ENCODE measurements around the gene LTBP1.
"Not testable (repeated sequence)": the region's sequence is repeated elsewhere in the genome, so short reads cannot be mapped to it uniquely, and the experiment has no call there.

Gene LTBP1

GRCh38 chr2:32946314-32947075 is at the start of gene LTBP1:
LTBP1 (plus strand) TSS chr2:32946953; CDS start chr2:32947325, 372 bp downstream.
- H3K4me3 ChIP-seq (ENCODE audit: low read depth, low read length), result peak within 1 kb of the TSS; percentile 60

GRCh38 chr2:32900246-32900973 is 46.3 kb upstream of the LTBP1 start:
- no peak overlapping the region for H3K4me3 ChIP-seq (ENCODE audit: low read depth, low read length)

- no peak overlapping the region for H3K4me3 ChIP-seq (ENCODE audit: low read depth, low read length)
These were observed 45.4 kb upstream of the LTBP1 start for GRCh38 chr2:32901313-32901712.

- no peak overlapping the region for H3K4me3 ChIP-seq (ENCODE audit: low read depth, low read length)
These were observed 44.6 kb upstream of the LTBP1 start for GRCh38 chr2:32902174-32902573.

- H3K4me3 ChIP-seq (ENCODE audit: low read depth, low read length), result no peak overlapping the region
These were observed 43.8 kb upstream of the LTBP1 start for GRCh38 chr2:32902986-32903385.

- no peak overlapping the region for H3K4me3 ChIP-seq (ENCODE audit: low read depth, low read length)
These were observed 42.7 kb upstream of the LTBP1 start for GRCh38 chr2:32904074-32904473.

GRCh38 chr2:32904751-32905150 is 42.0 kb upstream of the LTBP1 start:
- no peak overlapping the region for H3K4me3 ChIP-seq (ENCODE audit: low read depth, low read length)

GRCh38 chr2:32905270-32905669 is 41.5 kb upstream of the LTBP1 start:
- H3K4me3 ChIP-seq (ENCODE audit: low read depth, low read length), result no peak overlapping the region

DNA sequence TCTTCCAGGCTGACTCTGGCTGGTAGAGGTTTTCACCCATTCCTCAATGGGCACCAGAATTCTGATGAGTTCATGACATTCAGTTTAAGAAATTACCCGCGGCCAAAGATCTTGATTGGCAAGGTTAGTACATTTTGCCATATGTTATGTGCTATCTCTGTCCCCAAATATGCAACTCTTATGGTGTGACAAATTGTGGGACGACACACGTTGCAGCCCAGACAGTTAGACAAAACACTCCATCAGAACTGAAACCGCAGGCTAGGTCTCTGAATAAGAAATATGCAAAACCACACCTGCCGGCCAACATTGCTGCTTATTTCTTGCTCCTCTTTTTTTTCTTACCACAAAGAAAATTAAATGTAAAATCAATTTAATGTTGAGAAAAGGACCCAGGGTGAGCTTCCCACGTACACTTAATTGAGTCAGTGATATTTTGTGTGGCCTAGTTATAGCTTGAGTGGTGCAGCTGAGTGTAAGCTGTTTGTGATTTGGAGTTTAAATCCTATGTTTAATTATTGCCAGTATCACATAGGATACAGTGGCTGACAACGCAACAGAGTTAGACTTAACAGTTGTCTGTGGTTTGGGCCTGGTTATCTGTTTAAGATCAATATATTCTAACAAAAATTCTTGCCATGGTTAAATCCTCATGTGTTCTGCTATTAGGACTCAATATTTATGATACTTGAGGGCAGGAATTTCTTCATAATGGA is 35.7 kb upstream of the LTBP1 start:
- H3K4me3 ChIP-seq (ENCODE audit: low read depth, low read length), result no peak overlapping the region

DNA sequence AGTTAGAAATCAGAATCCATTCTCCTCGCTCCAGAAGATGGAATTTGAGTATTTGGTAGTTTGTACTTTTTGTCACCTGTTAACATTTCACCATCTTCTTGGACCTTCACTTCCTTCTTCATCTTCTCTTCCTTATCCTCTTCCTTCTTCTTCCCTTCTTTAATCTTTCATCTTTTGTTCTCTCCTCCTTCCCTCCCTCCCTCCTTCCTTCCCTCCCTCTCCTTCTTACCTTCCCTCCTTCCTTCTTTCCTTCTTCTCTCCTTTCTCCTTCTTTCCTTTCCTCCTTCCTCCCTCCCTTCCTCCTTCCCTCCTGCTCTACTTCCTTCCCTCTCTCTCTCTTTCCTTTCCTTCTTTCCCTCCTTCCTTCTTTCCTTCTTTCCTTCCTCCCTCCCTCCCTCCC is 31.1 kb upstream of the LTBP1 start:
- H3K4me3 ChIP-seq (ENCODE audit: low read depth, low read length), result no peak overlapping the region

GRCh38 chr2:32918774-32919173 is 28.0 kb upstream of the LTBP1 start:
- no peak overlapping the region for H3K4me3 ChIP-seq (ENCODE audit: low read depth, low read length)

DNA sequence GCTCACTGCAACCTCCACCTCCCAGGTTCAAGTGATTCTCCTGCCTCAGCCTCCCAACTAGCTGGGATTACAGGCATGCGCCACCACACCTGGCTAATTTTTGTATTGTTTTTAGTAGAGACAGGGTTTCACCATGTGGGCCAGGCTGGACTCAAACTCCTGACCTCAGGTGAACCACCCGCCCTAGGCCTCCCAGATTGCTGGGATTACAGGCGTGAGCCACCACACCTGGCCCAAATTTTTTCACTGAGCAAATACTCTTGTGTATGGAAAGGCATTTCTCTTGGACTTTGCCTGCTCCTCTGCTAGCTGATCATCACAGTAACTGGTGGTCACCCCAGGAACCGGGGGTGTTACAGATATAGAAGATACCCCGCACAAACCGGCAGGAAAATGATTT is 26.9 kb upstream of the LTBP1 start:
- not testable (repeated sequence) for H3K4me3 ChIP-seq (ENCODE audit: low read depth, low read length)

- H3K4me3 ChIP-seq (ENCODE audit: low read depth, low read length), result not testable (repeated sequence)
These were observed 25.3 kb upstream of the LTBP1 start for GRCh38 chr2:32921486-32921885.

DNA sequence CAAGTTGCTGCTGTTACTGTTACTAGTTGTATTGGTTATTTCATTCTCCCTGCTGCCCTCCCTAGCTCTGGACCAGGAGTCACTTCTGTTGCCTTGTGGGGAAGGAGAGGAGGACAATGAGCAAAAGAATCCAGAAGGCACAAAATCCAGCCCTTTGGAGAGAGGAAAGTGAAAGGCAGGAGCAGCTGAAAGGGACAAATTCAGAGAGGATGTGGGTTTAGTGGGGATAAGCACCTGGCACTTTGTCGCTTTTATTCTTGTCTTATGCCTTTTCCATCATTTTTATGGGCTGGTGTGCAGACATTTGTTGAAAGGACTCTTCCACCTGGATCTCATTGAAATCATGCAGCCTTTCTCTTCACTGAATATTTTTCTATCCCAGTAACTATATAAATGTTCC is 24.3 kb upstream of the LTBP1 start:
- no peak overlapping the region for H3K4me3 ChIP-seq (ENCODE audit: low read depth, low read length)

- no peak overlapping the region for H3K4me3 ChIP-seq (ENCODE audit: low read depth, low read length)
These were observed 23.6 kb upstream of the LTBP1 start for GRCh38 chr2:32923109-32923508.

GRCh38 chr2:32925283-32925815 is 21.4 kb upstream of the LTBP1 start:
- H3K4me3 ChIP-seq (ENCODE audit: low read depth, low read length), result no peak overlapping the region

DNA sequence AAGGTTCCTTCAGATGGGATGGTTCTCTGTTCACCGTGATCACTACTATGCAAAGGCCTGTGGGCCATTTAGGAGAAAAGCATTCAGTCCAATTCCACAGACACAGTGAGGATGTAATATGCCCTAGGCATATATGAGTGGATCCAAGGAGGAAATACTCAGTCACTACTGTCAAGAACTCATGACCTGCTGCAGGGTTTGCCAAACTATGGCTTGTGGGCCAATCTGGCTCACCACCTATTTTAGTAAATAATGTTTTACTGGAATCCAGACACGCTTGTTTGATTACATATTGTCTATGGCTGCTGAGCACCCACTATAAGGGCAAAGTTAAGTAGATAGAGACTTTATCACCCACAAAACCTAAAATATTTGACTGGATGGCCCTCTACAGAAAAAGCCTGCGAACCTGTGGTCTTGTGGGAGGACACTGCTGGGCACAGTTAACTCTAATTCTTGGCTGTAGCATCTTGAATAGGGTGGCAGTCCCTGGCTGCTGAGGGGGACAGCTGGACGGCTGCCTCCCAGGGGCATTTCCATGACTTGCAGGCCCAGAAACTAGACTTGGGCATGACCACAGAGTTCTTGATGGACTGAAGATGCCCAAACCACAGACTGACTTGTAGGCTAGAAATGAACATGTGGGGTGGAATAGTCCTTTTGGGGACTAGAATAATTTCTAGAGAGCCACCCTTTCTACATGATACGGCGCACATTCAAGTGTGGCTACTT is 20.6 kb upstream of the LTBP1 start:
- no peak overlapping the region for H3K4me3 ChIP-seq (ENCODE audit: low read depth, low read length)

DNA sequence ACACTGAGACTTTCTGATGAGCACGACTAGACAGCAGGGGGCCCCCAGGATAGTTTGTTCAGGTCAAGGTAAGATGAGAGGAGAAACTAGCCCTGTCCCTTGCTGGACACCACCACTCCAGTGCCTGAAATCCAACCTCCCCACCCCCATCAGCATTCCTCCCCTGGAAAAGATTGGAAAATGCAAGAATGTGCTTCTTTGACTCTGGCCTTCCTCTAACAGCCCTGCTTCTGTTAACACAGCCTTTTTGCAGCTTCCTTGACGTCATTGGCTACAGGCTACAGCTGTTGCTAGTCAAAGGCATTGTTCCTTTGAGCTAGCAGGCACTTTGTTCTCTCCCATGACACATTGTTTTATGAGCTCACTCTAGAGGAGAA is 20.1 kb upstream of the LTBP1 start:
- no peak overlapping the region for H3K4me3 ChIP-seq (ENCODE audit: low read depth, low read length)

- H3K4me3 ChIP-seq (ENCODE audit: low read depth, low read length), result no peak overlapping the region
These were observed 16.3 kb upstream of the LTBP1 start for GRCh38 chr2:32930436-32930835.

DNA sequence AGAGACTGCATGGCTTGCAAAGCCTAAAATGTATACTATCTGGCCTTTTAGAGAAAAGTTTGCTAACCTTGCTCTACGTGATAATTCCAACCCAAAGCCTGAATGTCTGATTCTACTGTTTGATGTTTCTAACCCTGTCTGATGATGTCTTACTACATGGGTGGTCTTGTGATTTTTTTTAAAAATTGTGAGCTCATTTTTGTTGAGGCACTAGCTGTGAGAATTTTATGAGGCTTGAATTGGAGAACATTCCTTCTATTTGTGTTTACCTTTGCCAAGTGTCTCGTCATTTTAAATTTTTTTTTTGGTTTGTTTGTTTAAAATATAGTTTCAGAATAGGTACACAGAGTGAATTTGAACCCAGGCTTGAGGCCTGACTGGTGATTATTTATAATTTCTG is 15.2 kb upstream of the LTBP1 start:
- no peak overlapping the region for H3K4me3 ChIP-seq (ENCODE audit: low read depth, low read length)
